Measurements from ENCODE around the gene MYLK.
A peak's percentile ranks its signal among the peaks of the same experiment; 100 is the strongest.
"Not testable (repeated sequence)": the region's sequence is repeated elsewhere in the genome, so short reads cannot be mapped to it uniquely, and the experiment has no call there.

The MYLK gene

DNA sequence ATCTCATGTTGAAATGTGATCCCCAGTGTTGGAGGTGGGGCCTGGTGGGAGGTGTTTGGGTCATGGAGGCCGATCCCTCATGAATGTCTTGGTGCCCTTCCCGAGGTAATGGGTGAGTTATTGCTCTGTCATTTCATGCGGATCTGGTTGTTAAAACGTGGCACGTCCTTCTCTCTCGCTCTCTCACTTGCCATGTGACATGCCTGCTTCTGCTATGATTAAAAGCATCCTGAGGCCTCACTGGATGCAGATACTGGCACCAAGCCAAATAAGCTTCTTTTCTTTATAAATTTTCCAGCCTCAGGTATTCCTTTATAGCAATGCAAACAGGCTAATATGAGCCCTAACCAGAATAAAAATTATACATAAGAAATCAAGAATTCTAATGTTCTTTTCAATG, 267.5 kb downstream of the MYLK start:
- no peak for DNase-seq (ENCODE audit: low spot score)
- TF ChIP-seq, protein P1, sequence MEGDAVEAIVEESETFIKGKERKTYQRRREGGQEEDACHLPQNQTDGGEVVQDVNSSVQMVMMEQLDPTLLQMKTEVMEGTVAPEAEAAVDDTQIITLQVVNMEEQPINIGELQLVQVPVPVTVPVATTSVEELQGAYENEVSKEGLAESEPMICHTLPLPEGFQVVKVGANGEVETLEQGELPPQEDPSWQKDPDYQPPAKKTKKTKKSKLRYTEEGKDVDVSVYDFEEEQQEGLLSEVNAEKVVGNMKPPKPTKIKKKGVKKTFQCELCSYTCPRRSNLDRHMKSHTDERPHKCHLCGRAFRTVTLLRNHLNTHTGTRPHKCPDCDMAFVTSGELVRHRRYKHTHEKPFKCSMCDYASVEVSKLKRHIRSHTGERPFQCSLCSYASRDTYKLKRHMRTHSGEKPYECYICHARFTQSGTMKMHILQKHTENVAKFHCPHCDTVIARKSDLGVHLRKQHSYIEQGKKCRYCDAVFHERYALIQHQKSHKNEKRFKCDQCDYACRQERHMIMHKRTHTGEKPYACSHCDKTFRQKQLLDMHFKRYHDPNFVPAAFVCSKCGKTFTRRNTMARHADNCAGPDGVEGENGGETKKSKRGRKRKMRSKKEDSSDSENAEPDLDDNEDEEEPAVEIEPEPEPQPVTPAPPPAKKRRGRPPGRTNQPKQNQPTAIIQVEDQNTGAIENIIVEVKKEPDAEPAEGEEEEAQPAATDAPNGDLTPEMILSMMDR (IDR thresholded peaks at IDR 0.05; ENCODE audit: extremely low read depth, missing control alignments) = no peak

DNA sequence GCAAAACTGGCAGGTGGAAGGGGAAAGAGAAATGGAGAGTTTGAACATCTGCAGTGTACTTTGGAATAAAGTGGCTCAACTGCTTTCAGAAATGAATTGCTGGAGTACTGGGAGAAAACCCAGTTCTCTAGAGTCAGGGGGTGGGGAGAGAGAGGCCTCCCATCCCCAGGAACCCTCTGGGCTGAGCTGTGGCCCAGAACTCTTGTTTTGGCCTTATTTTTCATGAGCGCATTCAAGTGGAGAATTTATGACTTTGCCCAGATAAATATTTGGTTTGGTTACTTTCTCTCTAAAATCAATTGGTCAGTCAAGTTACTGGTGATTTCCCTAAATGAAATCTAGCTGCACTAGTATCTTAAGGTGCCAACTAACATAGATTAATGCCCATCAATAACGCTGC, 270.6 kb downstream of the MYLK start:
- TF ChIP-seq, protein P1 (IDR thresholded peaks at IDR 0.05; ENCODE audit: extremely low read depth, missing control alignments) = no peak

DNA sequence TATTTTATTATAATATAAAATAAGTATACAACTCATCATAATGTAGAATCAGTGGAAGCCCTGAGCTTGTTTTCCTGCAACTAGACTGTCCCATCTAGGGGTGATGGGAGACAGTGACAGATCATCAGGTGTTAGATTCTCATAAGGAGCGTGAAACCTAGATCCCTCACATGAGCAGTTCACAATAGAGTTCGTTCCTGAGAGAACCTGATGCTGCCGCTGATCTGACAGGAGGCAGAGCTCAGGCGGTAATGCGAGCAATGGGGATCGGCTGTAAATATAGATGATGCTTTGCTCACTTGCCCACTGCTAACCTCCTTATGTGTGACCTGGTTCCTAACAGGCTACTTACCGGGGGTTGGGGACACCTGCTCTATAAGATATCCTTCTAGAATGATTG, 272.5 kb downstream of the MYLK start:
- not testable (repeated sequence) for DNase-seq (ENCODE audit: low spot score)

More for the DNA sequence above, 270.6 kb downstream of the MYLK start:
- no peak for DNase-seq (ENCODE audit: low spot score)

DNA sequence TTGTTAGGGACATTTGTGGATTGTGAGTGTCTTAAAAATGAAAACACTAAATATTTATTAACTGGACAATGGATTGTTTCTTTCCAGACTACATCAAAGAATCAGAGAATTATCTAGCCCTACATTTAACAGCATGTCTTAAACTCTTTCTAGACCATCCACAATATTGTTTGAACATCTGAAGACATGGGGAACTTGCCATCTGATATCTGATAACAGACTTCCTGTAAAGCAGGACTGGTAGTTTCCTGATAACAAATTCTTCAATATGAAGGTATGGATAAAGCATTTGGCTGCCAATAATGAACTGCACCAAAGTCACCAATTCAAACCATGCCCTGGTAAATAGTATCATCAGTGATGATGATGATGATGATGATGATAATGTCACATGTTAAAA, 273.1 kb downstream of the MYLK start:
- TF ChIP-seq, protein P1 (IDR thresholded peaks at IDR 0.05; ENCODE audit: extremely low read depth, missing control alignments) = no peak
- no peak for DNase-seq (ENCODE audit: low spot score)

DNA sequence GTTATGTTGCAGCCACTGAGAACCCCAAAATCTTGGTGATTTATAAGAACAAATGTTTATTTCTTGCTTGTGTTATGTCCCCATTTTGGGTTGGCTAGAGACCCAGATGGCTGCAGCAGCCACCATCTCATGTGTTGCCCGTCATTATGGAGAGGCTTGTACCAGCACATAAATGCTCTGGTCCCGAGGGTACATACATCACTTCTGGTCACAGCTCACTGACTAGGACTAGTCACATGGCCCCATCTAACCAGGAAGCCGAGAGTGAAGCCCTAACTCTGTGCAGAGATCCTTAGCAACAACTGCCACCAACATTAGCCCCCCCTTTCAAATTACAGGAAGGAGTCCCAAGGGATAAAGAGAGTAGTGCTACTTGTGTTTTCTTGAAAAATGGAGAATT, 273.8 kb downstream of the MYLK start:
- peak; percentile 35 for DNase-seq (ENCODE audit: low spot score)

DNA sequence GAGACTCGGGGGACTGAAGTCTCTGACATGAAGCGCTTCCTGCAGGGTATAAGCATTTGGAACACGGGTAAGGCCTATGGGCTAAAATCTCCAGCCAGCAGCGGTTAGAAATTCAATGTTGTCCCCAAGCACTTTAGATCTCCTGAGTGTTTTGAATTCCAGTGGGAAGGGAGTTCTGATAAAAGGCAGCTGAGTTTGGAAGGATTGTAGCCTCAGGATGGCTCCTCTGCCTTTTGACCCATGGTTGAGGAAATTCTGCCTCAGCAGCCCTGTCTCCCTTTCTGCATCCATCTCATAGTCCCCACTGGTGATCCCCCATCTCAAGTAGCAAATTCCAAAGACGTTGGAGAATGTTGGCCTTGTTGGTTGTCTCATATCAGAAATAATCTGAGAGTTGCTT, 275.1 kb downstream of the MYLK start:
- DNase-seq (ENCODE audit: low spot score) = no peak
- TF ChIP-seq, protein P1 (IDR thresholded peaks at IDR 0.05; ENCODE audit: extremely low read depth, missing control alignments) = no peak

More for the DNA sequence above, 273.8 kb downstream of the MYLK start:
- TF ChIP-seq, protein P1 (IDR thresholded peaks at IDR 0.05; ENCODE audit: extremely low read depth, missing control alignments) = no peak

DNA sequence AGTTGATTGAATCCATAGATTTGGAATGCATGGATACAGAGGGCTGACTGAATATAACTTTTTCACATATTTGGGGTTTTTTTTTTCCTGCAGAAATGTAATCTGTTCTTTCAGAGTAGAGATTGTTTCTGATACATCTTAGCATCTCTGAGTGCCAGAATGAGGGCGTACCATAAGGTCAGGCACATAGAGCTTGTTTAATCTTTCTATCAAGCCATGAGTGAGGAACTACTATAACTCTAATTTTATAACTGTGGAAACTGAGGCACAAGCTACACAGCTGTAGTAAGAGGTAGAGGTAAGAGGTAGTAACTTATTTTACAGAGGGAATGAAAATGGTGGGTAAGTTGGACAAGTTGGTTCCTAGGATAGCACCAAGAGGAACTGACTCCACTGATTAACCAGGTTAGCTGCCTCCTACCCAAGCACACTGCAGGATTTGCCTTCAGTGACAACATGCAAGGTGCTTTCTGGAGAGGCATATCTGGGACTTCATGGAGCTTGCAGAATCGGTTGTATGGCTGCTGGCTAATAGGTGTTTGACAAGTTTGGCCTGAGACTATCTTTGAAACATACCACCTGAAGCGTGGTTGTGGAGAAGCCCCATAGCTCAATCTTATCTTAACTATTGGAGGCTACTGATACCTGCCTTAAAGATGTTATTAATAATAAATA, 275.7 kb downstream of the MYLK start:
- DNase-seq (ENCODE audit: low spot score) = no peak
- TF ChIP-seq, protein P1 (IDR thresholded peaks at IDR 0.05; ENCODE audit: extremely low read depth, missing control alignments) = no peak

DNA sequence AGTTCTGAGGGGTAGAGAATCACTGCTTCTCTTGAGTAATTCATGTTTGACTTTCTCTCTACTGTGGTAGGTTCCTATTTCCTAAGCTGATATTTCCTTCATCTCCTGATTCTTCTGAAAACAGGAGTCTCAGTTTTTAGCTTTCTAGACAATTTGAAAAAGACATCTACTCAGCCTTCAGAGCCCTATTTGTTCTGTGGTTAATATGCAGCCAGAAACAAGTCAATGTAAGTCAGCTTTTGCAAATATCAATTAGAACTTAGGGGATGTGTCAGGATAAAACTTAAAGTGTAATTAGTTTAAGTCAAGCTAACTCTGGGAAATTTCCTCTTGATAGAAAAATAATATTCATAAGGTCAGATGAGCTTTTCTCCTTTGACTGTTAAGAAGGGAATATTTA, 277.6 kb downstream of the MYLK start:
- no peak for DNase-seq (ENCODE audit: low spot score)
- TF ChIP-seq, protein P1 (IDR thresholded peaks at IDR 0.05; ENCODE audit: extremely low read depth, missing control alignments) = no peak

Measured in GM20000 (cell line).